Coronary artery (tissue), 2 donors: ENCODE measurements around the gene RTL1.

Experiments used
- DNase-seq: peaks from one replicate; pipeline ENCODE4 v3.0.0-alpha.2; 2017; ENCODE audit warnings: low spot score
- H3K27ac ChIP-seq, 2 donors: fragments of 200-600 bp; sonication (generic); one replicate each; pipeline ENCODE4 v1.5.1; 2016 to 2019
- H3K4me3 ChIP-seq: fragments of 200-600 bp; sonication (generic); 2 replicates; pipeline ENCODE4 v1.5.1; 2016; ENCODE audit warnings: mild to moderate bottlenecking, moderate library complexity
- TF ChIP-seq, protein P1 (sequence below): fragments of 200-600 bp; sonication (generic); IDR thresholded peaks from one replicate; pipeline ENCODE4 v1.5.1; 2019; ENCODE audit warnings: antibody characterized with exemption

Gene RTL1

DNA sequence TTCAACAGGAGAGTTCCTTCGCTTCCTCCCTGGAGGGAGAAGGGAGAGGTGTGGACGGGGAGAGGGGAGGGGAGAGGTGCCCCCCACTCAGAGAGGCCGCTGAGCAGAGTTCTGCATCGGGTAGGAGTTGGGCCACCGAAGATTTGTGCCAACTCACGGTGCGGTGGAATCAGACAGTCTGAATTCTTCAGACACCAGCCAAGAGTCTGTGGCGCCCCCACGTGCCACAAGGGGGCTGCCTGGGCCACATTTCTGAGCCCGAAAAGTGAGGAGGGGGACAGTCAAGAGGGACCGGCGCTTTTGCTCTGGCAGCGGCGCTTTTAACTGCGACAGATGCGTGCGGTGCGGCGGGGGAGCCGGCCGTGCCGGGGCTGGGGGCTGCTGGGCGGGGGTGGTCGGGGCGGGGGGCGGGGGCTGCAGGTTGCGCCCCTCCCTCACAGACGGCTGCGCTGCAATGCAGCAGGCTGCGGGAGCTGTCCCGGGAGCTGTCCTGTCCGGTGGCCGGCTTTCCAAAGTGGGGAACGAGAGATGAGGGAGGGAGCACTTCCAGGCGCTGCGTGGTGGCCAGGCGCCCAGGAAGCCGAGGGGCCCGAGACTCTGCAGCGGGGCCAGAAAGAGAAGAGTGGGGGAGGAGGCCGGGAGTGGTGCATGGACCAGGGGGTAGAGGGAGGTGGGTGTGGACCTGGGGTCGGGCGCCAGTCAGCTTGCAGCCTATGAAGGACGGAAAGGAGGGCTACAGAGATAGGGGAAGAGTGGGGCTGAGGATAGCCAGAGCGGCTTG is 975 bp upstream of the RTL1 start:
- TF ChIP-seq, protein P1, sequence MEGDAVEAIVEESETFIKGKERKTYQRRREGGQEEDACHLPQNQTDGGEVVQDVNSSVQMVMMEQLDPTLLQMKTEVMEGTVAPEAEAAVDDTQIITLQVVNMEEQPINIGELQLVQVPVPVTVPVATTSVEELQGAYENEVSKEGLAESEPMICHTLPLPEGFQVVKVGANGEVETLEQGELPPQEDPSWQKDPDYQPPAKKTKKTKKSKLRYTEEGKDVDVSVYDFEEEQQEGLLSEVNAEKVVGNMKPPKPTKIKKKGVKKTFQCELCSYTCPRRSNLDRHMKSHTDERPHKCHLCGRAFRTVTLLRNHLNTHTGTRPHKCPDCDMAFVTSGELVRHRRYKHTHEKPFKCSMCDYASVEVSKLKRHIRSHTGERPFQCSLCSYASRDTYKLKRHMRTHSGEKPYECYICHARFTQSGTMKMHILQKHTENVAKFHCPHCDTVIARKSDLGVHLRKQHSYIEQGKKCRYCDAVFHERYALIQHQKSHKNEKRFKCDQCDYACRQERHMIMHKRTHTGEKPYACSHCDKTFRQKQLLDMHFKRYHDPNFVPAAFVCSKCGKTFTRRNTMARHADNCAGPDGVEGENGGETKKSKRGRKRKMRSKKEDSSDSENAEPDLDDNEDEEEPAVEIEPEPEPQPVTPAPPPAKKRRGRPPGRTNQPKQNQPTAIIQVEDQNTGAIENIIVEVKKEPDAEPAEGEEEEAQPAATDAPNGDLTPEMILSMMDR = no peak
- DNase-seq = no peak
- no peak overlapping the region for H3K27ac ChIP-seq
- H3K4me3 ChIP-seq = no peak overlapping the region

DNA sequence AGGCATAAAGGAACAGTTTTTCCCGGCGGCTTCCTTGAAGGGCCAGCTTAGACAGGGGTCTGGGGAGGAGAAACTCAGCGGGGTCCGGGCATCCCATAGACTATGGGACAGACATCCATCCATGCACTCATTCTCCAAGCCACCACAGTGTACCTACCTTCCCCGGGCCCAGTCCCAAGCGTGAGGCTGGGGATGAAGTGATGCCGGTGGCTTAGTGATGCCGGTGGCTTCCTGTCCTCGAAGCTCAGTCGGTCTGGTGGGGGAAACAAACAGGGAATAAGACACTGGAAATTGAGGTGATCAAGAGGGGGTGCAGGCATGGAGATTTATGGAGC is 421 bp downstream of the RTL1 start:
- no peak overlapping the region for H3K27ac ChIP-seq
- TF ChIP-seq, protein P1 = no peak
- no peak for DNase-seq
- H3K4me3 ChIP-seq = no peak overlapping the region

DNA sequence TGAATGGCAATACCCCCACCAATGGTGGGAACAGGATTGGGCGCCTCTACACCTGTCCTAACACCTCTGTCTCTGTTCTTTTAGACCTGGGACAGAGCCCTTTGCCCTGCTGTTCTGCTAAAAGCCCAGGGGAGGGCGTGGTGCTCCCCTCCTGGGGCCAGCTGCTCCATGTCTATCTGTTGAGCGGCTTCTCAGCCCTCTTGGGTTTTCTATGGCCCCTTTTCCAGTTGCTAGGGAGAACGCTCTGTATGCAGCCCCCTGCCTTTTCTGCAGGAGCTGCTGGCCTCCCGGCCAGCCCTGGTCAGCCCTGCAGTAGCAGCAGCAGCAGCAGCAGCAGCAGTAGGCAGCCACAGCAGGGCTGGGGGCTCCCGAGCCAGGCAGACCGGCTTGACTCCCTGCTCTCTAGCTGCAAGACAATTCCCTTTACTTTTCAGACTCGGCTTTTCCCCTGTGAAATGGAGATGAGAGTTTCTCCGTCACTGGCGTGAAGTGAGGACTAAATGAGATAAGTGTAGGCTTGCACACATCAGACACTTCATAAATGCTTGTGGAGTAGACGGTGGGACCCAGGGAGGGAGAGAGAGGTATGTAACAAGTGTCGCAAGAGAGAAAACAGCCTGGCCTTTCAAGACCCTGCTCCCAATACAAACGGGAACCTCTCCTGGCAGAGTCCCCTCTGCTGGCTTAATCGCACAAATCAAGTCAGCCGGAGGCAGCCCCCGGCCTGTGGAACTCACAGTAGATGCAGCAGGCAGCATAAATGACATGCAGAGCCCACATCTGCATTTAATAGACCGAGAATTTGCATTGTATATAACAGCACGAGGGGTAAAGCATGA is 1.0 kb downstream of the RTL1 start:
- no peak for DNase-seq
- TF ChIP-seq, protein P1 = no peak
- Histone ChIP-seq H3K4me3 (no peak overlapping the region), H3K27ac (no peak overlapping the region)

DNA sequence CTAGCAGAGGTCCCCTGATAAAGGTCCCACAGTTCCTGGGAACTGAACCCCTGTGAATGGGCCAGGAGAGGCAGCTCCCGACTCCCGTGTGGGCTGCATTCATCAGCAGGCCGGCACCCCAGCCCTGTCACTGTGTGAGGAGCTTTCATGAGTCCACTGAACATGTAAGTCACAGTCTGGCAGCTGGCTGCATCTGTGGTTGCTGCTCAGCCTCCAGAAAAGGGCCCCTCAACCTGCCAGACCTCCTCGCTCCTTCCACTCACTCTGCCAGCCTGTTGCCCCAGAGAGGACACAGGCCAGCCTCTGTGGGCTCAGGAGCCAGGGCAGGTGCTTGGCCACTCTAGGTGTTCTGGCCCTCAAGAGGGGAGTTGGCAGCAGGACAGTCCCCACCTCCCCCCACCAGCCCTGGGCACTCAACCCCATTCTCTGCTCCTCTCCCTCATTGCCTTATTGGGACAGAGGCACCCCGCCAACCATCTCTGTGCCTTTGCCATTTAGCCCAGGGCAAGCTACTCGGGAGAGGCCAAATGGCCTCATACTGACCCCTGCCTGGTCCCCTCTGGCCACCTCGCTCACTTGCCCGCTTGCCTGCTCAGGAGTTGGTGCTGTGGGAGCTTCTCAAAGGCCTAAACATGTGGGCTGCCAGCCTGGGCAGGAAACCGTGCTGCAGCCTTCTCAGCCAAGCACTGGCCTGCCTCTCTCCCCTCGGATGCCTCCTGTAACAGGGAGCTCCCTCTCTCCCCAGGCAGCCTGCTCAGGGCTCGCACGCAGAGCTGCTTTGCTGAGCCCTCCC is 1.9 kb downstream of the RTL1 start:
- DNase-seq = no peak
- H3K27ac ChIP-seq = no peak overlapping the region
- TF ChIP-seq, protein P1 = no peak

DNA sequence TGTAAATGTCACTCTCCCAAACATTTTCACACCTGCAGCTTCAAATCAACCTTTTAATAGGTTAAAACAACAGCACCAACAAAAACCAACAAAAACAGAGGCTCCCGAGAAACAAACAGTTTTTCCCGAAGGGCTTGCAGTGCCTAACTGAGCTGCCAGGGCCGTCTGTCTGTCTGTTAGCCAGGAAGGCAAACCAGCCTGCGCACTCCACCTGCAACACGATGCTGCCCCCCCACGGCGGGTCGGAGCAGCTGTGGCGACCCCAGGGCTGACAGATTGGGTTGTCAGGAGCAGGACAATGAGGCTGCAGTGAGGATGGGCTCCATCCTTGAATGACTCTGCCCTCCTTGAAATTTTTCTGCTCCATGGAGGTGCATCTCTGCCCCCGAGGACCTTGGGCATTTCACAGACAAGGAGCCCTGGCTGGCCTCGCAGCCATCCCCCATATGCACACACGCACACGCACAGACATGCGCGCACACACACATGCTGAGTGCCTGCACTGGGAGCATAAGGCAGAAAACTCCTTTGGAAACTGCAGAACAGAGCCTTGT is 2.6 kb downstream of the RTL1 start:
- no peak overlapping the region for H3K4me3 ChIP-seq
- no peak overlapping the region for H3K27ac ChIP-seq
- TF ChIP-seq, protein P1 = no peak
- no peak for DNase-seq

More for the DNA sequence above, 1.9 kb downstream of the RTL1 start:
- H3K4me3 ChIP-seq = no peak overlapping the region

DNA sequence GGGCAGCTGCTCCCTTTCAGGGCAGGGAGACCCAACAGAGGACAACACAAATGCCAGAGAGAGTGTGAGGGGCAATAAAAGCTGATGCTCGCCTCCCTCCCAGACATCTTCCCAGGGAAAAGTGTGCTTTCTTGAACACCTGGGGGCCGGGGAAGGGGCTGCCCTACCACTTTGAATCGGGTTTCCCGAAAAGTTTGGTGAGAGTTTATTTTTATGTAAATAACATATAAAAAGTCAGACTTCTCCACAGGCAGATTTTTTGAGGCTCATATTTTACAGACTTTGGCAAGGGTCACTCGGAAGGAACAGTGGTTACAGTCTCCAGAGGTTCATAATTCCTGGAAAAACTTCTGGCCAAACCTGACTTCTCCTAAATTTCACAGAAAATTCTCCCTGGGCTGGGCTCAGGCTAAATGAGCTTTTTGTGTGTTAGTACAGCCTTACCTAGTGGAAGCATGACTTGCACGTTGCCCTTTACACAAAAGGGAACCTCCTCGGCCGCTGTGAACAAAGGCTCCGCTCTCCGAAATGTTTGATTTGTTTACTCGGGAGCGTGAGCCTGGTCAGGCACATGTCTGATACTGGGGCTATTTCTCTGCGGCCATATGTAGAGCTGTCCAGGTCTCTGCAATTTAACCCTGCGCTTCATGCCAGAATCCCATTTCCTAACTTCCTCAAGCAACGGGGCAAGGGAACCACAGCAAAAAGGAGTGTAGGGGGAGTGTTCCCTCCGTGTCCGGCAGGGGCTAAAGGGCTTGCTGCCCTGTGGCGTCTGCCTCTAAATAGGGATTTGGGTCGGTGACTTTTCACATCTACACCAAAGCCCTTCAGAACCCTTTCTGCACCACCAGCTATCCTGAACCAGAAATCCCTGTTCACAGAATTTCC is 3.4 kb downstream of the RTL1 start:
- DNase-seq = no peak
- TF ChIP-seq, protein P1 = no peak
- Histone ChIP-seq H3K27ac (no peak overlapping the region), H3K4me3 (peak overlapping the region; percentile 17)
